ENCODE data around the gene NDUFB8.
A peak's percentile ranks its signal among the peaks of the same experiment; 100 is the strongest.

The NDUFB8 gene

DNA sequence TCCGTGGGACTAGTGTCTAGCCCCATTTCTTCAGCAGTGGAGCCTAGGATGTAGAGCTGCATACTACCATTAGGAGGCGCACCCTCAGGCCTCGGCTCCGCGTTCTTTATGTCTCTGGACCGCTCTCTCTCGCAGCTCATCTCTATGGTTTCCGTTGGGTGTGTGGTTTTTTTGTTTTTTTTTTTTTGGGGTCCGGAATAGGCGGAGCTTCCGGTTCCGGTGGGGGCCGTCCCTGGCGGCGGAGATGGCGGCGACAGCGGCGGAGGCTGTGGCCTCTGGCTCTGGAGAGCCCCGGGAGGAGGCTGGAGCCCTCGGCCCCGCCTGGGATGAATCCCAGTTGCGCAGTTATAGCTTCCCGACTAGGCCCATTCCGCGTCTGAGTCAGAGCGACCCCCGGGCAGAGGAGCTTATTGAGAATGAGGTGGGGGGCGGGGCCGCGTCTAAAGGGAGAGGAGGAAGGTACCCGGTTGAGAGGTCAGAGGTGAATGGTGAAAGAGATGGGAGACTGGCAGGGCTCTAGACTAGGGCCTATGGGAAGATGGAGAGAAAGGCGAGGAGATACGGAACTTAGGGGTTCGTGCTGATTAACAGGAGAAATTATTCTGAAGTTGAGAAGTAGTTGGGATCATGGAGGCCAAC lies 6.2 kb upstream of the NDUFB8 start, which contains the start of gene HIF1AN:
Gene HIF1AN, plus strand, starts transcription at position 229 of the 639 bp plus-strand sequence. Its CDS starts 16 bp downstream, at position 245.
- peak; percentile 82 for DNase-seq

DNA sequence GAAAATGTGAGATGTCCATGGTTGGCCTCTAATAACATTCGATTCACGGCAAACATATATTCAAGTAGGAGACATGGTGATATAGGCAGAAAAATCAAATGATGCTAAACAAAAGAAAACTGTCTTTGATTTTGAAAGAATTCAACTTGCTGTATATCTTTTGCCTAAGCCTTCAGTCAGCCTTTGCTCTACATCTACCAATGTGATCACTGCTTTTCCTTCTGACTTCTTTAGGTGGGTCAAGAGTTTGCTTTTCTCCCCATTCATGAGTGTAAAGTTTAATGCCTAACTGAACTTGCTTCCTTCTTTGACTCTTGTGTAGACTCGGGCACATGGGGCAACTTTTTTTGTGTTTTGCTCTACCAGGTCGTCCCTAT lies 5.7 kb upstream of the NDUFB8 start:
- no peak for DNase-seq

DNA sequence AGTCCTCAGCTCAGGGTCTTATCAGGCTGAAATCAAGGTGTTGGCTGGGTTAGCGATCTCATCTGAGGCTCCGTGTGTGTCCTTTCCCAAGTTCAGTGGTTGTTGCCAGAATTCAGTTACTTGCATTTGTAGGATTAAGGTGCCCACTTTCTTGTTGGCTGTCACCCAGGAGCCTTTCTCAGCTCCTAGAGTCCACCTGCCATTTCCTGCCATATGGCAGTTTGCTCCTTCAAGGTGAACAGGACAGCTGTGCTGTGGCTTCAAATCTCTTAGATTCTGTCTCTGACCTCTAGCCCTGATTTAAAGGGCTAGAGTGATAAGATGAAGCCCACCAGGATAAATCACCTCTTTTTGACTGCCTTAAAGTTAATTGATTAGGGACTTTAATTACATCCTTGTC lies 5.1 kb upstream of the NDUFB8 start:
- no peak for DNase-seq

GRCh38 chr10:100531761-100532160 lies 2.1 kb upstream of the NDUFB8 start:
- no peak for DNase-seq

- no peak for DNase-seq
Measured at GRCh38 chr10:100528921-100529474, 673 bp downstream of the NDUFB8 start.

DNA sequence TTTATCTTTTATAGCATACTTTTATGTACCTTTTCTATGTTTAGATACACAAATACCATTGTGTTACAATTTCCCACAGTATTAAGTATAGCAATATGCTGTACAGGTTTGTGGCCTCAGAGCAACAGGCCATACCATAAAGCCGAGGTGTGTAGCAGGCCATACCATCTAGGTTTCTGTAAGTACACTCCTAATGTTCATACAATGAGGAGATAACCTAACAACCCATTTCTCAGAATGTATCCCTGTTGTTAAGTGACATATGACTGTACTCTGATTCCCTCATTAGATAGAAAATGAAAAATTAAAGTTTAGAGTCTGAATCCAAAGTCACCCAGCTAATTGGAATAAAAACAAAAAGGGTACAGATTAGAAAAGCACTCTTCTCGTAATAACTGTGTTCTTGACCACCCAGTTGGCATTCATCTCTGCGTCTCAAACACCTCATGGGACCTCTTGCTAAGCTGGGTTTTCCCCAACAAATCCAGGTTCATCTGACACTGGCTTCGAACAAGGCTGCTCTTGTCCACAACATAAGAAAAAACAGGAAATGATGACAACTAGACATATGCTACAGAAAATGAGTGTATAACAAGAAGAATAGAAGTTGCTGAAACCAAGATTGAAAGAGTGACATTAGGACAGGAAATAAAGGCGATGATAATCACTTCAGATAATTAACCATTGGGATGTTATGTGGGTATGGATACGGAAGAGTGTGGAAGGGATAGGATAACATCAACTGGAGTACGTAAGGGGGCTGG lies 1.4 kb downstream of the NDUFB8 start:
- no peak for DNase-seq

- DNase-seq: no peak
Measured at GRCh38 chr10:100524638-100525037, 5.0 kb downstream of the NDUFB8 start.

DNA sequence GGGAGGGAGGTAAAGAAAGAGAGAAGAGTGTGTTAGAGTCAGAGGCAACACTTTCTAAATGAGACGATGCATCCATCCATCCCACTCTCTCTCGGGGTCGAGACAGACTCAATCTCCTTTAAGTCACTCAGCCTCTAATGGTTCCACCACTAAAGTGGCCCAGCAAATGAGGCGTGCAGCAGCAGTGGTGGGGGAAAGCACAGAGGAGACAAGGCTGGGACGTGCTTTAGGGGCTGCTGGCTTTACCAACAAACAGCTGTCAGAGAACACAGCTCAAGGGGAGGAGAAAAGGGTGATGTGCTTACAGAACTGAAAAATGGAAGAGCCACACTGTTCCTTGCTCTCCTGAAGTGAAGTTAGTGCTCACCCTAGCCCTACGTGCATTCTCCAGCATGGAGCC lies 5.5 kb downstream of the NDUFB8 start:
- no peak for DNase-seq

DNA sequence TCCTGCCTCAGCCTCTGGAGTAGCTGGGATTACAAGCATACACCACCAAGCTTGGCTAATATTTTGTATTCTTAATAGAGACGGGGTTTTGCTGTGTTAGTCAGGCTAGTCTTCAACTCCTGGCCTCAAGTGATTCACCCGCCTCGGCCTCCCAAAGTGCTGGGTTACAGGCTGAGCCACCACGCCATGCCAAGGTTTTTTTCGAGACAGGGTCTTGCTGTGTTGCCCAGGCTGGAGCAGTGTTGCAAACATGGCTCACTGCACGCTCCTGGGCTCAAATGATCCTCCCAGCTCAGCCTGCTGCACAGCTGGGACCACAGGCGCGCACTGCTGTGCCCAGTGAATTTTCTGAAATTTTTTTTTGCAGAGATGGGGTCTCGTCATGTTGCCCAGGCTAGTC lies 6.7 kb downstream of the NDUFB8 start:
- DNase-seq: no peak

DNA sequence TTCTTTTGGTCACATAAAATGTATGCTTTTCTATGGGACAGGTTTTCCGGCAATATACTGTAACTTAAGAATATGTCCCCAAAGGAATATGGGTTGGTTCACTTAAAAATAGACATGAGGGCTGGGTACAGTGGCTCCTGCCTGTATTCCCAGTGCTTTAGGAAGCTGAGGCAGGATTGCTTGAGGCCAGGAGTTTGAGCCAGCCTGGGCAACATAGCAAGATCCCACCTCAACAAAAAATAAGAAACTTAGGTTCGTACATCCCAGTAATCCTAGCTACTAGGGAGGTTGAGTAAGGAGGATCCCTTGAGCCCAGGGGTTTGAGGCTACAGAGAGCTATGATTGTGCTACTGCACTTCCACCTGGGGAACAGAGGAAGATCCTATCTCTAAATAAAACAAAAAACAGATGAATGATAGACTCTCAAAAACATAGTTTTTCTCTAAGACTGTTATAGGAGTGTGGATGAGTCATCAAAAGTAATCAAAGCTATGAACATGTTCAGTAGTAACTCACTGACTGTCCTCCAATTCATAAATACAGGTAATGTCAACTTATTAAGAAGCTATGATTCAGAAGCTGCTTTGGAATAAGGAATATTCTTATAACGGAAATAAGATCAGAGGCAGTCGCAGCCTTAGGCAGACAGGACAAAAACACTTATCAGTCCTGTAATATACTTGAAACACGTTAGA lies 7.4 kb downstream of the NDUFB8 start:
- DNase-seq: no peak

GRCh38 chr10:100520811-100521210 lies 8.9 kb downstream of the NDUFB8 start:
- no peak for DNase-seq

DNA sequence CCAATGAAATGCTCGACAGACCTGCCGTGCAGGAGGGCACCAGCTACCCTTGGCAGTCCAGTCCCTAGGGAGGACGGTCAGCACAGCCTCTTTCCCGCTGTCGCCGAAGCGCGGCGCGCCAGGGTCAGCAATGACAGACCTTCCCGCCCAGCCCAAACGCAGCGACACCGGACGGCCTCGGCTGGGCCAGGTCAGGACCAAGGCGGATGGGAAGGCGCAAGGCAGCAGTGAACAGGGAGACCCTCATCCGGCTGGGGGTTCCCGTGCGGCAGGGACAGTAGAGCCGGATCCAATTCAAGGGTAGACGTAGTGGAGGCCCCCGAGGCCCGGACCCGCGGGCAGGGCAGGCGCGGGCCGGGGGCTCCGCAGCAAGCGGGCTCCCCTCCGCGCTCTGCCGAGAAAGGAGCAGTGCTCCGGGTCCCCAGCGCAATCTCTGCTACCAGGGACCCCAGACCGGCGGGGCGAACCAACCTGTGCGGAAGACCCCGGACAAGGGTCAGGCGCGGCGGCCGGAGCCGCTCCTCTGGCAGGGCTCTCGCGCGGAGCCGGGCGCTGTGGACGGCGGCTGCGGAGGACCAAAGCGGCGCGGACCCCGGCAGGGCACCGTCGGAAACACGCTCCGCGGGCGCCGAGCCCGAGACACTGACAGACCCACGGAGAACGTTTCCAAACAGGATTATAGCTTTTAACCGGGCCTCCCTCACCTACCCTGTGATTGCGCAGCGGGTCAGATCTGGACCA lies 10.2 kb downstream of the NDUFB8 start, which contains the start of gene SEC31B:
Gene SEC31B, minus strand, starts transcription at position 551 of the 741 bp plus-strand sequence. CDS start 2,909 bp downstream, outside the sequence.
- DNase-seq: no peak

GRCh38 chr10:100518761-100519241 lies 10.9 kb downstream of the NDUFB8 start:
- peak; percentile 59 for DNase-seq

DNA sequence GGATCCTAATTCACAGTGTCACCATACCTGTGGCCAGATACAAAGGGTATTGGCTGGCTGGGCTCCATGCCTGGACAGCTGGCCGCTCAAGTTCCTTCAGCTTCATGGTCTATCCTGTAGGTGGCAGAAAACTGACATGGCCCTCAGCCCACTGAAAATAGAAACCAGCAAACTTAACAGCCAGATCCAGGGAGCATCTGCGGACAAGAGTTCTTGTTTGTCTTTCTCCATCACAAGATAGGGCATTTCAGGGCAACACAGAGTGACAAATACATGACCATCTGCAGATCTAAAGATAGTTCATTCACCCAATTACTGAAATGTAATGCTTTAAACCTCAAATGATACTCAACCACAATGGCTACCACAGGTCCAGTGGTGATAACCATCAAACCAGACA lies 12.8 kb downstream of the NDUFB8 start:
- no peak for DNase-seq

- DNase-seq: no peak
Measured at GRCh38 chr10:100515612-100516011, 14.1 kb downstream of the NDUFB8 start.

GRCh38 chr10:100510533-100511308 lies 18.9 kb downstream of the NDUFB8 start:
- DNase-seq: no peak

GRCh38 chr10:100509241-100509840 lies 20.3 kb downstream of the NDUFB8 start:
- DNase-seq: no peak

DNA sequence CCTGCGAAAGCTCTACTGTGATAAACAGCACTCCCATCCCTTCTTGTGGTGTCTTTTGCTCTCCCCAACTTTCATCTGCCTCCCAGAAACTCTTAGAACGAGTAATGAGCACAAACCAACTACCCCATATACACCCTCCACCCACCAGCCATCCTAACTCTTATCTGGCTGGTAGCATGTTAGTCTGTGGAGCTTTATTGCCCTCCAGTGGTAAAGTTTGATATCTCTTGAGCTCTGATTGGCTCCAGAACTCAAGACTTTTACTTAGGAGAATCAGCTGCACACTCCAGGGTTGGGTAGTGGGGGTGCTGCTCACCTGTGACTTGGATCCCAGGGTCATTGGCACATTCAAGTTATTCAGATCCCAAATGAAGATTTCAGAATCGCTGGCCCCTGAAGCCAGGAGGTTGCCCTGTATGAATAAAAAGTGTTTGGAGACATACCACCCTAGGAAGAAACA lies 20.9 kb downstream of the NDUFB8 start:
- no peak for DNase-seq

DNA sequence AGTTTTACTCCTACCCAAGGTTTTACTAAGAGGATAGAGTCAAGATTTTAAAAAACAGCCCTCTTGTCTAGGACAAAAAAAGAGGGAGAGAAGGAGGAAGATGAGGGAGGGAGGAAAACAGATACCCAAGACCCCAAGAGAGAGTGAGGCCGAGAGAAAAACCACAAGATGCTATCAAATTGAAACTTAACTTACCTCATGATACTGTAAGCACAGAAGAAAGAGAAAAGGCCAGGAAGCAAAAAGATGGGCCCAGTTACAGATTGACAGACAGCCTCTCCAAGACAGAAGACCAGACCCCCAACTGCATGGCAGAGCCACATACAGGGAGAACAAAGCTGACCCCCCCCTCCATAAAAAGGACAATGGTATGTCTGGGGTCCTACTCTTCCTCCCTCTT lies 21.4 kb downstream of the NDUFB8 start:
- no peak for DNase-seq

DNA sequence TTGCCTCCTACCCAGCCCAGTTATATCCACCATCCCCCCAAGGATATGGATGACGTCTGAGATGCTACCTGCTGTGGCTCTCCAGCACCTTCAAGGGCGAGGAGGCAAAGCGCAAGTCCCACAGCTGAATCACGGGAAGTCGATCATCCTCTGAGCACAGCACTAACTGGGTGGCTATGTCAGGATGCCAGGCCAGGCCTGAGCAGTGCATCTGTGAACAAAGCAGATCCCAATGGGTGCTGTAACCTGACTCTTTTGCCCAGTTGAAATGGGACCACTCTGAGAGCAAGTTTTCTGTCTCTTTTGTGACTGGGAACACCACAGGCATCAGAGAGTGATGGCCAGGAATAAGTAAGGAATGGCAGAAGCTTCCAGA lies 22.3 kb downstream of the NDUFB8 start:
- DNase-seq: no peak

All from NCI-H2227 treated with DMSO at 0.1 percent for 48 hours (cell line).